ENCODE data around the gene STARD13.

Gene STARD13

GRCh38 chr13:33060815-33061214 is 224.7 kb downstream of the STARD13 start:
- DNase-seq (ENCODE audit: low read depth in 2 of 2, low spot score in 1 of 2) = no peak

DNA sequence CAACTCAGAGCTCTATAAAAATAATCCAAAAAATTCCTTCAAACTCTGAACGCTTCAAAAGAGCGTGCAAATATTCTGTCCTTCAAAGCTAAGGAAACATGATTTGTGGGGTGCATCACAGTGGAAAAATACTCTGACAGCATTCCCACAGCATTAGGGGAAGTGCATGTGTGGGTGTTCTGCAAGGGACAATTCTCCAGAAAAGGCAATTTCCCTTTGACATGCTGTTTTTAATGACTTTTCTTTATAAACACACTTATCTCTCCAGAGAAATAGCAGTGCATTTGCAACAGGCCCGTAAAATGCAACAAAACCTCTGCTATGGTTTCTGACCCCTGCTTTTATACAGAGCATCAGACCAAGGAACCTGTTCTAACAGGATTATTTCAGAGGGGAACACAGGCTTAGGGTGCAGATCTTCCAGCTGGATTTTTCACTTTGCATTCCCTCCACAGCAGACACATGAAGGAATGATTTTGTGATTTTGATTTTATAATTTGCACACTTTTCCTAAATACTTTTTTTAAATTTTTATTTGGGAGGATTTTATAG is 226.7 kb downstream of the STARD13 start:
- no peak for DNase-seq (ENCODE audit: low read depth in 2 of 2, low spot score in 1 of 2)

DNA sequence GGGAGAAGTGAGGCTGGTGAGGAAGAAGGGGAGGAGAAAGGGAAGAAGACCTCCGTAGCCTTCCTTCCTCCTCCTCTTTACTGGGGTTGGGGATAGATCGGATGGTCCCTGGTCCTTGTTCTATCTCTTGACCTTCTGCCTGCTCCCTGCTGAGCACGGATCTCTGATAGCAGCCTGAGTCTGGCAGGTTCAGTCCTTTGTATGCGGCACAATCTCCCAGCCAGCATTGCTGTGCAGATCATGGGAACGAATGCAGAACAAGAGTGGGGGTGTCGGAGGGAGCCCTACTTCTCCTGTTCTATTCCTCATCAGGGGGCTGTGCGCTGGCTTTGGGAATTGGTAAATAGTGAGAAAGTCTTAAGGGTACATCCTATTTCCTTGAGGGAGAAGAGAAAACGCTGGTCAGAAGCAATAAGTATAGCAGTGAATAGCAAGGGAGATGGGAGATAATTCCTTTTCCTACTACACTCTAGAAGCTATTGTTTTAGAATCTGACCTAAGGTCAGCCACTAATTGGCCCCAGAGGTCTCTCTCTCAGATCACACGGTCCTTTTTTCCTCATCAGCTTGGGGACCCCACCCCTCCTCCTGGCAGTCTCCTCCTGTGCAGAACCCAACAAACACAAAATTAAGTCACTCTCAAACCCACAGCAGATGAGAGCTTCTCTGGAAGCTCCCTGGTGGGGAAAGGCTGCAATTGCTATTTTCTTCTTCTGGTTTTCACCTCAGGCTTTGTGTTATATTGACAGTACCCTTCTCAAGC is 228.4 kb downstream of the STARD13 start:
- no peak for DNase-seq (ENCODE audit: low read depth in 2 of 2, low spot score in 1 of 2)

- no peak for DNase-seq (ENCODE audit: low read depth in 2 of 2, low spot score in 1 of 2)
Observed at GRCh38 chr13:33053397-33054066, 232.0 kb downstream of the STARD13 start.

All from stimulated activated CD8-positive, alpha-beta memory T cell treated with anti-CD3 and anti-CD28 coated beads, Interleukin-4, amount 100 ng/mL, for 4 hours (primary cell).